HG03342 (cell line): ENCODE results near the gene SOAT2.

Source experiments
- ATAC-seq: cut with Tn5 transposase; IDR thresholded peaks from one replicate; pipeline ENCODE4 v1.9.1; 2021; ENCODE audit warnings: mild to moderate bottlenecking, moderate library complexity; ENCODE audit not compliant: unreplicated experiment

Gene SOAT2

GRCh38 chr12:53102883-53103807 lies at the start of gene SOAT2:
Gene SOAT2 (plus strand): TSS chr12:53103486. CDS start chr12:53103578, 92 bp downstream.
- ATAC-seq: peak; percentile 69

- ATAC-seq: peak; percentile 91
These were observed 49.0 kb upstream of the SOAT2 start for GRCh38 chr12:53054112-53054878.

- no peak for ATAC-seq
These were observed 47.6 kb upstream of the SOAT2 start for GRCh38 chr12:53055471-53056266.

GRCh38 chr12:53056296-53056695 lies 47.0 kb upstream of the SOAT2 start:
- no peak for ATAC-seq

GRCh38 chr12:53056901-53057300 lies 46.4 kb upstream of the SOAT2 start:
- ATAC-seq: no peak

- ATAC-seq: no peak
These were observed 45.3 kb upstream of the SOAT2 start for GRCh38 chr12:53057816-53058500.

- ATAC-seq: no peak
These were observed 44.4 kb upstream of the SOAT2 start for GRCh38 chr12:53058674-53059433.

- no peak for ATAC-seq
These were observed 43.7 kb upstream of the SOAT2 start for GRCh38 chr12:53059434-53060063.

- ATAC-seq: no peak
These were observed 43.1 kb upstream of the SOAT2 start for GRCh38 chr12:53060064-53060720.

GRCh38 chr12:53060721-53061276 lies 42.5 kb upstream of the SOAT2 start:
- no peak for ATAC-seq

- ATAC-seq: no peak
These were observed 41.8 kb upstream of the SOAT2 start for GRCh38 chr12:53061404-53062010.

GRCh38 chr12:53062011-53062961 lies 41.0 kb upstream of the SOAT2 start:
- ATAC-seq: no peak

GRCh38 chr12:53062977-53063707 lies 40.1 kb upstream of the SOAT2 start:
- no peak for ATAC-seq

- no peak for ATAC-seq
These were observed 39.3 kb upstream of the SOAT2 start for GRCh38 chr12:53063708-53064612.
